B cell (primary cell): Measurements from ENCODE around the gene RNASEH2C. TPM values are rescaled to one million over a fixed set of nuclear protein-coding genes. Genes with fewer than 3 reads are reported as not detected.

Source experiments
- ATAC-seq: fragments of 200-7000 bp; cut with Tn5 transposase; one replicate; pipeline ENCODE4 v1.10.0; 2021; ENCODE audit warnings: low read depth, mild to moderate bottlenecking, moderate number of reproducible peaks, moderate library complexity
- CTCF ChIA-PET: fragments of 350-600 bp; sonication (Branson Sonifier 250); formaldehyde crosslinking; loops from one replicate; lab custom pipeline; 2021; ENCODE audit warnings: antibody characterized with exemption, inconsistent platforms; lab: Charles Lee
- POLR2A ChIA-PET: fragments of 350-600 bp; sonication (Branson Sonifier 250); formaldehyde crosslinking; loops from one replicate; lab custom pipeline; 2021; ENCODE audit warnings: antibody characterized with exemption; lab: Charles Lee
- DNase-seq: peaks from one replicate; pipeline ENCODE4 v3.0.0; 2013
- H2AFZ ChIP-seq: 2 replicates; pipeline ENCODE4 v1.6.1; 2012; ENCODE audit warnings: mild to moderate bottlenecking, low read depth, low read length; ENCODE audit not compliant: insufficient read depth, poor library complexity, severe bottlenecking
- H3K27ac ChIP-seq, 2 donors: 1 replicate in 1 of 2; 2 replicates in 1 of 2; pipeline ENCODE4 v1.5.1; 2012 to 2013; ENCODE audit warnings: low read length in 2 of 2, mild to moderate bottlenecking in 2 of 2, moderate library complexity in 1 of 2
- H3K27me3 ChIP-seq, 4 experiments: fragments of 200-600 bp in 1 of 4; sonication (generic) in 1 of 4; replicated peaks in 1 of 4; 1 replicate in 2 of 4; 2 replicates in 2 of 4; pipeline versions ENCODE4 v1.6.1 to v1.7.0; 2013 to 2016; ENCODE audit warnings: low read length in 3 of 4, mild to moderate bottlenecking in 2 of 4, mixed read lengths in 1 of 4, moderate library complexity in 1 of 4; ENCODE audit not compliant: insufficient read depth in 4 of 4, control insufficient read depth in 3 of 4; ENCODE audit errors: control extremely low read depth in 1 of 4
- H3K36me3 ChIP-seq, 2 experiments: replicated peaks in 1 of 2; 1 replicate in 1 of 2; 2 replicates in 1 of 2; pipeline versions ENCODE4 v1.6.1 to v1.7.1; 2013; ENCODE audit warnings: low read length in 1 of 2; ENCODE audit not compliant: insufficient read depth in 2 of 2, control insufficient read depth in 1 of 2; ENCODE audit errors: control extremely low read depth in 1 of 2, extremely low read depth in 1 of 2
- H3K4me1 ChIP-seq, 2 donors: fragments of 200-600 bp in 1 of 2; sonication (generic) in 1 of 2; 1 replicate in 1 of 2; 2 replicates in 1 of 2; pipeline versions ENCODE4 v1.5.1 to v1.6.1; 2013 to 2017; ENCODE audit warnings: low read length in 2 of 2; ENCODE audit not compliant: control insufficient read depth in 2 of 2, insufficient read depth in 2 of 2
- H3K4me2 ChIP-seq: replicated peaks from 2 replicates; pipeline ENCODE3; 2012; ENCODE audit warnings: mild to moderate bottlenecking, low read depth, low read length; ENCODE audit not compliant: poor library complexity, severe bottlenecking
- H3K4me3 ChIP-seq, 5 experiments: fragments of 200-600 bp in 1 of 5; sonication (generic) in 1 of 5; 1 replicate in 3 of 5; 2 replicates in 2 of 5; pipeline versions ENCODE4 v1.5.1 to v1.7.0; 2011 to 2016; ENCODE audit warnings: low read length in 4 of 5, mild to moderate bottlenecking in 4 of 5, low read depth in 2 of 5, control low read depth in 1 of 5, moderate library complexity in 1 of 5; ENCODE audit not compliant: insufficient read depth in 1 of 5; ENCODE audit errors: control extremely low read depth in 1 of 5, extremely low read depth in 1 of 5
- H3K79me2 ChIP-seq: fragments of 200-600 bp; sonication (generic); one replicate; pipeline ENCODE4 v1.6.0; 2016; ENCODE audit warnings: low read length; ENCODE audit not compliant: control insufficient read depth, insufficient read depth
- H3K9ac ChIP-seq: fragments of 200-600 bp; sonication (generic); 2 replicates; pipeline ENCODE4 v1.6.1; 2017; ENCODE audit warnings: mild to moderate bottlenecking, low read length, moderate library complexity
- H3K9me3 ChIP-seq, 3 donors: one replicate each; pipeline versions ENCODE4 v1.6.1 to v1.7.1; 2013; ENCODE audit warnings: low read length in 2 of 3; ENCODE audit not compliant: control insufficient read depth in 2 of 3, insufficient read depth in 1 of 3; ENCODE audit errors: control extremely low read depth in 1 of 3
- H4K20me1 ChIP-seq: 2 replicates; pipeline ENCODE4 v1.6.0; 2012; ENCODE audit warnings: mild to moderate bottlenecking, low read length; ENCODE audit not compliant: insufficient read depth, control insufficient read depth, poor library complexity, severe bottlenecking
- H3K27ac Mint-ChIP-seq: one replicate; pipeline ENCODE4 v1.8.0; 2021; ENCODE audit warnings: mixed read lengths
- H3K27me3 Mint-ChIP-seq: one replicate; pipeline ENCODE4 v1.8.0; 2021; ENCODE audit warnings: mixed read lengths
- H3K4me1 Mint-ChIP-seq: one replicate; pipeline ENCODE4 v1.8.0; 2021; ENCODE audit warnings: mixed read lengths
- H3K4me3 Mint-ChIP-seq: one replicate; pipeline ENCODE4 v1.8.0; 2021; ENCODE audit warnings: mixed read lengths
- H3K9me3 Mint-ChIP-seq: one replicate; pipeline ENCODE4 v1.8.0; 2022; ENCODE audit warnings: mixed read lengths; ENCODE audit not compliant: insufficient read depth
- EZH2 ChIP-seq: IDR thresholded peaks from 2 replicates; pipeline ENCODE4 v1.6.1; 2012; ENCODE audit warnings: borderline replicate concordance, low read depth, mild to moderate bottlenecking, moderate library complexity, low read length; ENCODE audit not compliant: insufficient read depth, poor library complexity, severe bottlenecking
- WGBS: methylation state at CpG from one replicate; pipeline ENCODE4 v1.1.5; 2013; ENCODE audit warnings: missing lambda C conversion rate; ENCODE audit not compliant: insufficient coverage; 5-methylcytosine and 5-hydroxymethylcytosine counted together
- intact Hi-C: fragments of 100-400 bp; cut with micrococcal nuclease; formaldehyde crosslinking; loops from one replicate; pipeline ENCODE4 v1.10.0; 2022
- polyA plus RNA-seq: library from polyadenylated mRNA; depleted of rRNA; stranded (reverse); fragments of >200 nt; gene quantifications from 2 replicates; pipeline ENCODE4 v1.2.3, GENCODE V29; 2012
- total RNA-seq, 2 donors: library from RNA; stranded (reverse); fragments of 120-200 nt in 1 of 2; gene quantifications; 1 replicate in 1 of 2; 2 replicates in 1 of 2; pipeline versions ENCODE4 v1.2.3 to v1.2.4, GENCODE V29; 2013 to 2022
- TF ChIP-seq, protein P1 (sequence below): fragments of 200-600 bp; IDR thresholded peaks from one replicate; pipeline ENCODE4 v1.8.0; 2022; ENCODE audit warnings: antibody characterized with exemption, mild to moderate bottlenecking

Gene RNASEH2C
- total and polyA plus RNA-seq, 2 donors (not counting 1 experiment from before 2014, with no cell fraction given): 75.3 to 95.0 TPM

DNA sequence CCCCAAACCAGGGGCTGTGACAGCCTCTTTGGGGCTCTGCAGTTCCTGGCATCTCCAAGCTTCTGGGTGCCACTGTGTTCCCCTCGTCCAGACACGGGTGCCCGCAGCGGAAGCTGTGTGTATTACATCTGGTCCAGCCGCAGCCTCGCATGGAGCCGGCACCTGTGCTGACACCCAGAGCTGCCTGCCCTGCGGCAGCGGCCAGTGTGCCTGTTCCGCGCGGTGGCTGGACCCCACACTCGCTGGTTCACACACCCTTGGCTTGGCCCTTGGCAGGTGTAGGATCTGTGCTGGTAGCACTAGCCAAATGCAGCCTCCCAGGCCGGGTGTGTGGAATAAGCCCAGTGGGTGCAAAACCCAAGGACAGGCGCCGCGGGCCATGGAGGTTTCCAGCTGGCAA, 24.5 kb upstream of the RNASEH2C start:
- intact Hi-C loops: no loop called here
- ChIA-PET POLR2A (no interaction called here), CTCF (interaction anchor here (1.1 to 1.2 kb wide), 2 partner anchors 34 to 72 kb away, joined by 3 read pairs; no protein-coding TSS in a partner anchor)
- WGBS: 99% methylated on average over 17 of the region's 17 CpGs
- Mint-ChIP-seq H3K4me3 (no peak overlapping the region), H3K27me3 (peaks cover 11% of the 10 kb centered on the region), H3K27ac (no peak overlapping the region), H3K4me1 (peaks cover 7% of the 10 kb centered on the region), H3K9me3 (no peaks in the 10 kb centered on the region)
- no peak for DNase-seq
- Histone ChIP-seq H3K27me3 (peaks cover 0 to 2% (median 0%) of the 10 kb centered on the region in 4 experiments), H2AFZ (no peak overlapping the region), H3K9ac (no peak overlapping the region), H3K79me2 (no peaks in the 10 kb centered on the region), H3K4me2 (no peak overlapping the region), H4K20me1 (no peaks in the 10 kb centered on the region), H3K4me1 (peaks cover 0 to 5% of the 10 kb centered on the region in 2 donors), H3K36me3 (no peaks in the 10 kb centered on the region), H3K9me3 (no peaks in the 10 kb centered on the region), H3K4me3 (no peak overlapping the region), H3K27ac (no peak overlapping the region)
- ATAC-seq: no peak
- TF ChIP-seq, protein P1, sequence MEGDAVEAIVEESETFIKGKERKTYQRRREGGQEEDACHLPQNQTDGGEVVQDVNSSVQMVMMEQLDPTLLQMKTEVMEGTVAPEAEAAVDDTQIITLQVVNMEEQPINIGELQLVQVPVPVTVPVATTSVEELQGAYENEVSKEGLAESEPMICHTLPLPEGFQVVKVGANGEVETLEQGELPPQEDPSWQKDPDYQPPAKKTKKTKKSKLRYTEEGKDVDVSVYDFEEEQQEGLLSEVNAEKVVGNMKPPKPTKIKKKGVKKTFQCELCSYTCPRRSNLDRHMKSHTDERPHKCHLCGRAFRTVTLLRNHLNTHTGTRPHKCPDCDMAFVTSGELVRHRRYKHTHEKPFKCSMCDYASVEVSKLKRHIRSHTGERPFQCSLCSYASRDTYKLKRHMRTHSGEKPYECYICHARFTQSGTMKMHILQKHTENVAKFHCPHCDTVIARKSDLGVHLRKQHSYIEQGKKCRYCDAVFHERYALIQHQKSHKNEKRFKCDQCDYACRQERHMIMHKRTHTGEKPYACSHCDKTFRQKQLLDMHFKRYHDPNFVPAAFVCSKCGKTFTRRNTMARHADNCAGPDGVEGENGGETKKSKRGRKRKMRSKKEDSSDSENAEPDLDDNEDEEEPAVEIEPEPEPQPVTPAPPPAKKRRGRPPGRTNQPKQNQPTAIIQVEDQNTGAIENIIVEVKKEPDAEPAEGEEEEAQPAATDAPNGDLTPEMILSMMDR: no peak
- no peak for TF ChIP-seq EZH2

DNA sequence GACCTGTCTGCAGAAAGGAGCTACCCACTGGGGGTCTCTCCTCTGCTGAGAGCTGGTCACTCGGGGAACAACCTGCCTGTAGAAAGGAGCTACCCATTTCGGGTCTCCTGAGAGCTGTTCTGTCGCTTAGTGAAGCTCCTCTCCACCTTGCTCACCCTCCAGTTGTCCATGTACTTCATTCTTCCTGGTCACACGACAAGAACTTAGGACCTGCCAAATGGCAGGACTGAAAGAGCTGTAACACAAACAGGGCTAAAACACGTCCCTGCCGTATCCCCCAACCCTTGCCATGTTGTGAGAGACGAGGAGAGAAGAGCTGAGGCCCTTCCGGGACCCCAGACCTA, 24.1 kb upstream of the RNASEH2C start:
- H4K20me1 ChIP-seq: no peaks in the 10 kb centered on the region
- H3K79me2 ChIP-seq: no peaks in the 10 kb centered on the region
- ATAC-seq (no peak), DNase-seq (no peak)
- H3K4me2 ChIP-seq: no peak overlapping the region
- H3K27ac ChIP-seq: no peak overlapping the region
- H3K4me1 ChIP-seq: peaks cover 0 to 5% of the 10 kb centered on the region in 2 donors
- WGBS: 93% methylated on average over 8 of the region's 8 CpGs
- H3K36me3 ChIP-seq: no peaks in the 10 kb centered on the region
- Mint-ChIP-seq H3K9me3 (no peaks in the 10 kb centered on the region), H3K27me3 (peaks cover 14% of the 10 kb centered on the region), H3K4me1 (peaks cover 7% of the 10 kb centered on the region), H3K27ac (no peak overlapping the region), H3K4me3 (no peak overlapping the region)
- H2AFZ ChIP-seq: no peak overlapping the region
- POLR2A ChIA-PET: no interaction called here
- CTCF ChIA-PET: interaction anchor here (1.1 kb wide), 1 partner anchor 73 kb away, joined by 3 read pairs; no protein-coding TSS in a partner anchor
- no peak overlapping the region for H3K9ac ChIP-seq
- H3K27me3 ChIP-seq: peaks cover 0 to 2% (median 0%) of the 10 kb centered on the region in 4 experiments
- intact Hi-C loops: no loop called here
- no peaks in the 10 kb centered on the region for H3K9me3 ChIP-seq
- TF ChIP-seq, protein P1: no peak
- TF ChIP-seq EZH2: no peak
- no peak overlapping the region for H3K4me3 ChIP-seq
